ENCODE data around the gene RASA3. TPM values are rescaled to one million over a fixed set of nuclear protein-coding genes. Genes with fewer than 3 reads are reported as not detected.

Gene RASA3
- total RNA-seq, 4 donors from 2014 or later: 29.5 to 38.1 (median 34.6) TPM

DNA sequence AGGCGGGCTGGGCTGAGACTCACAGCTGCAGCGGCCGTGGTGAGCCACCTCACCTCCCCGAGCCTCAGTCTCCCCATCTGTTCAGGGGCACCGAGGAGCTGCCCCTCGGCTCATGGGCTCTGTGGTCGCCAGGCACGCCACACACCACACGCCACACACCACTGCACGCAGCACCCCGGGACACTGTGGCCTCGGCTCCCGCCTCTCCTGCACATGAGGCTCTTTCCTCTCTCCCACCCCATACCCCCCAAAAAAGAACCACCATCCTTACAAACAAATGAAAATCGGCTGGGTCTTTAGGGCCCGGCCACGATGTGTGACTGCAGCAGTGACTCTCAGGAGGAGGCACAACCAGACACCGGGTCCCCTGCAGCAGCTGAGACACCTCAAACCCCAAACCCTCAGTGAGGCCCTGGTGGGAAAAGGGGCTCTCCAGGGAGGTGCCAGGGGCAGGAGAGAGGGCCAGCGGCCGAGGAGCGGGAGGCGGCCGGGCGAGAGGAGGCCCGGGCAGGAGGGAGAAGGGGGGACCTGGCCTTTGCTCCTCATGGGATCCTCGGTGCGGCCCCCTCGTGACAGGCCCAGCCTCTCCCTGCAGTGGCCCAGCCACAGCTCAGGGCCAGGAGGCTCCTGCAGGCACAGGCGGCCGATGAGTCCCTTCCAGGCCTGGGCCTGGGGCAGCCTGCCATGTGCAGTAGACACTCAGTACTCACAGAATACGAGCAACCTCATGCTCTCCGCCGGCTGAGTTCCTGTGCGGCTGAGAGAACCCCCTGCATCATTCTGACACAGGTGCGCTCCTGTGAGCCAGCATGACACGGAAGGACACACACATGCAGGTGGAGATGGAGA lies 66.3 kb downstream of the RASA3 start:
- intact Hi-C loops (cut with DNase I): loop anchor here (5.0 kb wide), 2 partner anchors 36 to 66 kb away; partner anchors contain the start of gene RASA3
- WGBS: 71% methylated on average over 28 of the region's 35 CpGs
- Histone ChIP-seq H3K27me3 (no peaks in the 10 kb centered on the region), H3K4me3 (peak overlapping the region; percentile 44 to 60 (median 46)), H3K27ac (replicated peaks in 1 of 4) (peak overlapping the region; percentile 91 to 99 (median 96)), H3K9me3 (no peaks in the 10 kb centered on the region), H3K4me1 (peaks cover 67 to 81% (median 75%) of the 10 kb centered on the region in 4 donors), H3K36me3 (peaks cover 0 to 1% (median 0%) of the 10 kb centered on the region in 4 donors)
- no peak for DNase-seq (ENCODE audit: extremely low spot score)
- TF ChIP-seq, protein P1, sequence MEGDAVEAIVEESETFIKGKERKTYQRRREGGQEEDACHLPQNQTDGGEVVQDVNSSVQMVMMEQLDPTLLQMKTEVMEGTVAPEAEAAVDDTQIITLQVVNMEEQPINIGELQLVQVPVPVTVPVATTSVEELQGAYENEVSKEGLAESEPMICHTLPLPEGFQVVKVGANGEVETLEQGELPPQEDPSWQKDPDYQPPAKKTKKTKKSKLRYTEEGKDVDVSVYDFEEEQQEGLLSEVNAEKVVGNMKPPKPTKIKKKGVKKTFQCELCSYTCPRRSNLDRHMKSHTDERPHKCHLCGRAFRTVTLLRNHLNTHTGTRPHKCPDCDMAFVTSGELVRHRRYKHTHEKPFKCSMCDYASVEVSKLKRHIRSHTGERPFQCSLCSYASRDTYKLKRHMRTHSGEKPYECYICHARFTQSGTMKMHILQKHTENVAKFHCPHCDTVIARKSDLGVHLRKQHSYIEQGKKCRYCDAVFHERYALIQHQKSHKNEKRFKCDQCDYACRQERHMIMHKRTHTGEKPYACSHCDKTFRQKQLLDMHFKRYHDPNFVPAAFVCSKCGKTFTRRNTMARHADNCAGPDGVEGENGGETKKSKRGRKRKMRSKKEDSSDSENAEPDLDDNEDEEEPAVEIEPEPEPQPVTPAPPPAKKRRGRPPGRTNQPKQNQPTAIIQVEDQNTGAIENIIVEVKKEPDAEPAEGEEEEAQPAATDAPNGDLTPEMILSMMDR (IDR thresholded peaks at IDR 0.05): no peak
- TF ChIP-seq POLR2A (IDR thresholded peaks at IDR 0.05; ENCODE audit: low read depth) (no peak), POLR2AphosphoS5 (IDR thresholded peaks at IDR 0.05) (no peak), EP300 (IDR thresholded peaks at IDR 0.05) (no peak)

DNA sequence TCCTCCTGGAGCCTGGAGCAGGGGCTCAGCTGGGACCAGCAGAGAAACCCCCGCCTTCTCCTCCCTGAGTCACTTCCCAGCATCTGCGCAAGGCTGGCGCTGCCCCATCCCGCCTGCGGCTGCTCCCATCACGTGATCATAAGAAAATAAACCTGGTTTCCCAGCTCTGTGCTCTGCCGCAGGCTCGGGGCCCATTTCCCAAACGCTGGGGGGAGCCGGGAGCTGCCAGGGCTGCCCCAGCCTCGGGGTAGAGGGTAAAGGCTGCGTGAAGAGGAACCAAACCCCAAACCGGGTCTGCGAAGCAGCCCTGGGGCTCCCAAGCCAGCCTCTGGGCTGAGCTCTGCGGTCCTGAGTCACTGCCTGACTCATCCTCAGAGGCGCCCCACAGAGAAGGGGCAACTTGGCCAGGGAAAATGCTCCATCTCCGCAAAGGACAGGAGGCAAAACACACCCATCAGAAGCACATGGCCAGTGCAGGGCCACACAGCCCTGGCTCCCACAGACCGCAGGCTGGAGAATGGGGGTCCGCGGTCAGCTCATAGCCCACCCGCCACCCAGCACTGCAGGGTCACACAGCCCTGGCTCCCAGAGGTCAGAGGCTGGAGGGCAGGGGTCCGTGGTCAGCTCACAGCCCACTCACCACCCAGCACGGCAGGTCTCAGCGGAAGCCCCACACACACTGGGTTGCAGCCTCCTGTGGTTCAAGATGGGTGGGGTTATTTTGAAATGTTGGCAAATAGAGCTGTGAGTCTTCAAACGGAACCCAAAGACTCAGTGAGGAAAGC lies 67.1 kb downstream of the RASA3 start:
- H3K4me1 ChIP-seq: peaks cover 67 to 88% (median 78%) of the 10 kb centered on the region in 4 donors
- peak; percentile 98 for DNase-seq (ENCODE audit: extremely low spot score)
- H3K36me3 ChIP-seq: no peaks in the 10 kb centered on the region
- TF ChIP-seq, protein P1 (IDR thresholded peaks at IDR 0.05): no peak
- TF ChIP-seq POLR2A (IDR thresholded peaks at IDR 0.05; ENCODE audit: low read depth): no peak
- TF ChIP-seq POLR2AphosphoS5 (IDR thresholded peaks at IDR 0.05): peak; percentile 83 to 87
- peak; percentile 93 for TF ChIP-seq EP300 (IDR thresholded peaks at IDR 0.05)
- 0% methylated on average over 16 of the region's 25 CpGs for WGBS
- H3K27me3 ChIP-seq: no peaks in the 10 kb centered on the region
- no peaks in the 10 kb centered on the region for H3K9me3 ChIP-seq
- intact Hi-C loops (cut with DNase I): loop anchor here (5.0 kb wide), 2 partner anchors 37 to 67 kb away; partner anchors contain the start of gene RASA3
- peak overlapping the region; percentile 91 to 99 (median 96) for H3K27ac ChIP-seq (replicated peaks in 1 of 4)
- peak overlapping the region; percentile 44 to 60 (median 46) for H3K4me3 ChIP-seq

DNA sequence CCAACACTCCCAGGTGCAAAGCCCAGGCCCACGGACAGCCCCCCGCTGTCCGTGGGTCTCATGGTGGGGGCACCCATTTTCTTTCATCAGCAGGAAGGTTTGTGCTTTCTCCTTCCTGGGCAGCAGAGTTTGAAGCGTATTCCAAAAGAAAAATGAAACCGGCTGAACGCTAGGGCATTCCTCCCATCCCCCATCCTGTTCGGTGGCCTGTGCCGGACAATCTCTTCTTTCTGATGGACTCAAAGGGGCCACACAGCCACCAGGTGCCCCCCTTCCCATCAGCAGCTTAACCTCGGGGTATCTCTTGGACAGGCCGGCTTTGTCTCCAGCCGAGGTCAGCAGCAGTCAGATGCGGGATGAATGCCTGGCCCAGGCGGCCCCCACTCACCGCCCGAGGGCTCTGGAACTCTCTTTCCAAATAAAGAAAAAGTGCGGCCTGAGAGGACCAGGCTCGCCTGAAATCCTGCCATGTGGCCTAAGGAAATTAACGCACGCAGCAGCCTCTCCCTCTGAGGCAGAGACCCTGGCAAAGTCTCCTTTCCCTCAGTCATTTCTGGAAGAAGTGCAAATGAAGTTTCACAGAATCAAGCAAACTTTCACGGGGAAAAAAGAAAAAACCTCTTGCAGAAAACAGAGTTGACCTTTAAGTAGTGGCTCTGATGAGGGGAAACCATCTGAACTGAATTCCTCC lies 67.8 kb downstream of the RASA3 start:
- no peak for DNase-seq (ENCODE audit: extremely low spot score)
- Histone ChIP-seq H3K36me3 (no peaks in the 10 kb centered on the region), H3K27me3 (no peaks in the 10 kb centered on the region), H3K9me3 (no peaks in the 10 kb centered on the region), H3K27ac (replicated peaks in 1 of 4) (peak overlapping the region; percentile 91 to 99 (median 96)), H3K4me3 (peak overlapping the region; percentile 44 to 60 (median 46)), H3K4me1 (peaks cover 67 to 95% (median 85%) of the 10 kb centered on the region in 4 donors)
- intact Hi-C loops (cut with DNase I): loop anchor here (5.0 kb wide), 2 partner anchors 38 to 68 kb away; partner anchors contain the start of gene RASA3
- WGBS: 17% methylated on average over 16 of the region's 20 CpGs
- TF ChIP-seq POLR2A (IDR thresholded peaks at IDR 0.05; ENCODE audit: low read depth) (no peak), POLR2AphosphoS5 (IDR thresholded peaks at IDR 0.05) (no peak), EP300 (IDR thresholded peaks at IDR 0.05) (no peak)
- TF ChIP-seq, protein P1 (IDR thresholded peaks at IDR 0.05): no peak

Measured in esophagus muscularis mucosa (tissue), 4 donors.